Measurements from ENCODE around the gene PCDHB10.
A peak's percentile ranks its signal among the peaks of the same experiment; 100 is the strongest.
"Not testable (repeated sequence)": the region's sequence is repeated elsewhere in the genome, so short reads cannot be mapped to it uniquely, and the experiment has no call there.

Gene PCDHB10

DNA sequence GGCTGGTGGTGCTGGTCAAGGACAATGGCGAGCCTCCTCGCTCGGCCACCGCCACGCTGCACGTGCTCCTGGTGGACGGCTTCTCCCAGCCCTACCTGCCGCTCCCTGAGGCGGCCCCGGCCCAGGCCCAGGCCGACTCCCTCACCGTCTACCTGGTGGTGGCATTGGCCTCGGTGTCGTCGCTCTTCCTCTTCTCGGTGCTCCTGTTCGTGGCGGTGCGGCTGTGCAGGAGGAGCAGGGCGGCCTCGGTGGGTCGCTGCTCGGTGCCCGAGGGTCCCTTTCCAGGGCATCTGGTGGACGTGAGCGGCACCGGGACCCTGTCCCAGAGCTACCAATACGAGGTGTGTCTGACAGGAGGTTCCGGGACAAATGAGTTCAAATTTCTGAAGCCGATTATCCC lies 33.3 kb downstream of the PCDHB10 start:
- not testable (repeated sequence) for H3K27me3 ChIP-seq (replicated peaks; ENCODE audit: insufficient read depth, low read length); H3K79me2 ChIP-seq (ENCODE audit: low read length); H3K36me3 ChIP-seq (replicated peaks; ENCODE audit: insufficient read depth, low read length); H3K4me1 ChIP-seq (ENCODE audit: low read length); H3K9ac ChIP-seq (ENCODE audit: low read length); H3K4me3 ChIP-seq (ENCODE audit: low read length); H3K27ac ChIP-seq (ENCODE audit: low read length); H2AFZ ChIP-seq (ENCODE audit: low read length); H3K9me2 ChIP-seq (replicated peaks; ENCODE audit: insufficient read depth, low read length); H4K20me1 ChIP-seq (ENCODE audit: insufficient read depth, low read length); H3F3A ChIP-seq (ENCODE audit: insufficient read depth, low read length); DNase-seq; H3K4me2 ChIP-seq (ENCODE audit: low read depth, low read length); H3K9me3 ChIP-seq (replicated peaks; ENCODE audit: insufficient read depth, low read length)

DNA sequence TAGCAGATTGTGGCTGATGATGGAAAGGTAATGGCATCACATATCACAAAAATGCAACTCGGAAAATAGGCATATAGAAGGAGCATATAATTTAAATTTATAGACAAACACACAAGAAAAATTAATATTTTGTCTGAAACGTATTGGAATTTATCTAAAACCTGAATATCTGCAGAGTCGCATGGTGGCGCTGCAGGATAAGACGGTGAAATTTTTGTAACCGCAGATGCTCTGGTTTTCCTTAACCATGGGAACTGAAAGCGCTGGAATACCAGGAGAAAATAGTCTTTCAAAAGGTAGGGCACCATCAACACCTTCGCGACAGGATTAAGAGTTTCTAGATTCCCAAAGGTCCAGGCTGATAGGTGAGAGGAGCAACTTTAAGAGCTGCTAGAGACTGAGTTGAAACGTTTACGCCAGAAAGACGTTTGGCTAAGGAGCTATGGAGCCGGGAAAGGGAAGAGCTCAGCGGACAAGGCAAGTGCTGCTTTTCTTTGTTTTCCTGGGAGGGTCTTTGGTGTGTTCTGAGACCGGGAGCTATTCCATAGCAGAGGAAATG lies 42.0 kb downstream of the PCDHB10 start:
- Histone ChIP-seq H3K4me2 (ENCODE audit: low read depth, low read length) (no peak overlapping the region), H3K4me3 (ENCODE audit: low read length) (no peak overlapping the region), H3K27ac (ENCODE audit: low read length) (no peak overlapping the region)

DNA sequence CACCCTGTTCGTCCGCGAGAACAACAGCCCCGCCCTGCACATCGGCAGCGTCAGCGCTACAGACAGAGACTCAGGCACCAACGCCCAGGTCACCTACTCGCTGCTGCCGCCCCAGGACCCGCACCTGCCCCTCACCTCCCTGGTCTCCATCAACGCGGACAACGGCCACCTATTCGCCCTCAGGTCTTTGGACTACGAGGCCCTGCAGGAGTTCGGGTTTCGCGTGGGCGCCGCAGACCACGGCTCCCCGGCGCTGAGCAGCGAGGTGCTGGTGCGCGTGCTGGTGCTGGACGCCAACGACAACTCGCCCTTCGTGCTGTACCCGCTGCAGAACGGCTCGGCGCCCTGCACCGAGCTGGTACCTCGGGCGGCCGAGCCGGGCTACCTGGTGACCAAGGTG lies 43.8 kb downstream of the PCDHB10 start:
- not testable (repeated sequence) for H2AFZ ChIP-seq (ENCODE audit: low read length); H3K9ac ChIP-seq (ENCODE audit: low read length); H3F3A ChIP-seq (ENCODE audit: insufficient read depth, low read length); H3K9me2 ChIP-seq (replicated peaks; ENCODE audit: insufficient read depth, low read length); H3K4me2 ChIP-seq (ENCODE audit: low read depth, low read length); H4K20me1 ChIP-seq (ENCODE audit: insufficient read depth, low read length); H3K9me3 ChIP-seq (replicated peaks; ENCODE audit: insufficient read depth, low read length); H3K27ac ChIP-seq (ENCODE audit: low read length); DNase-seq; H3K4me1 ChIP-seq (ENCODE audit: low read length); H3K79me2 ChIP-seq (ENCODE audit: low read length); H3K36me3 ChIP-seq (replicated peaks; ENCODE audit: insufficient read depth, low read length); H3K4me3 ChIP-seq (ENCODE audit: low read length); H3K27me3 ChIP-seq (replicated peaks; ENCODE audit: insufficient read depth, low read length)

More for the DNA sequence above, 42.0 kb downstream of the PCDHB10 start:
- no peaks in the 10 kb centered on the region for H3K4me1 ChIP-seq (ENCODE audit: low read length)
- no peaks in the 10 kb centered on the region for H3F3A ChIP-seq (ENCODE audit: insufficient read depth, low read length)
- H3K9me3 ChIP-seq (replicated peaks; ENCODE audit: insufficient read depth, low read length) = 0 out of 2 replicates have a peak, but pooled peaks cover 3% of the 10 kb centered on the region
- no peaks in the 10 kb centered on the region for H3K9me2 ChIP-seq (replicated peaks; ENCODE audit: insufficient read depth, low read length)
- no peak overlapping the region for H3K9ac ChIP-seq (ENCODE audit: low read length)
- no peaks in the 10 kb centered on the region for H4K20me1 ChIP-seq (ENCODE audit: insufficient read depth, low read length)
- H3K36me3 ChIP-seq (replicated peaks; ENCODE audit: insufficient read depth, low read length) = no peaks in the 10 kb centered on the region
- no peaks in the 10 kb centered on the region for H3K27me3 ChIP-seq (replicated peaks; ENCODE audit: insufficient read depth, low read length)
- no peak overlapping the region for H2AFZ ChIP-seq (ENCODE audit: low read length)
- no peak for DNase-seq
- TF ChIP-seq EZH2 (optimal IDR thresholded peaks at IDR 0.05; ENCODE audit: low read depth, low read length) (no peak), EZH2phosphoT487 (IDR thresholded peaks at IDR 0.05; ENCODE audit: low read length) (no peak)
- TF ChIP-seq, protein P1, sequence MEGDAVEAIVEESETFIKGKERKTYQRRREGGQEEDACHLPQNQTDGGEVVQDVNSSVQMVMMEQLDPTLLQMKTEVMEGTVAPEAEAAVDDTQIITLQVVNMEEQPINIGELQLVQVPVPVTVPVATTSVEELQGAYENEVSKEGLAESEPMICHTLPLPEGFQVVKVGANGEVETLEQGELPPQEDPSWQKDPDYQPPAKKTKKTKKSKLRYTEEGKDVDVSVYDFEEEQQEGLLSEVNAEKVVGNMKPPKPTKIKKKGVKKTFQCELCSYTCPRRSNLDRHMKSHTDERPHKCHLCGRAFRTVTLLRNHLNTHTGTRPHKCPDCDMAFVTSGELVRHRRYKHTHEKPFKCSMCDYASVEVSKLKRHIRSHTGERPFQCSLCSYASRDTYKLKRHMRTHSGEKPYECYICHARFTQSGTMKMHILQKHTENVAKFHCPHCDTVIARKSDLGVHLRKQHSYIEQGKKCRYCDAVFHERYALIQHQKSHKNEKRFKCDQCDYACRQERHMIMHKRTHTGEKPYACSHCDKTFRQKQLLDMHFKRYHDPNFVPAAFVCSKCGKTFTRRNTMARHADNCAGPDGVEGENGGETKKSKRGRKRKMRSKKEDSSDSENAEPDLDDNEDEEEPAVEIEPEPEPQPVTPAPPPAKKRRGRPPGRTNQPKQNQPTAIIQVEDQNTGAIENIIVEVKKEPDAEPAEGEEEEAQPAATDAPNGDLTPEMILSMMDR (IDR thresholded peaks at IDR 0.05; ENCODE audit: low read length) = peak; percentile 31
- H3K79me2 ChIP-seq (ENCODE audit: low read length) = no peaks in the 10 kb centered on the region

DNA sequence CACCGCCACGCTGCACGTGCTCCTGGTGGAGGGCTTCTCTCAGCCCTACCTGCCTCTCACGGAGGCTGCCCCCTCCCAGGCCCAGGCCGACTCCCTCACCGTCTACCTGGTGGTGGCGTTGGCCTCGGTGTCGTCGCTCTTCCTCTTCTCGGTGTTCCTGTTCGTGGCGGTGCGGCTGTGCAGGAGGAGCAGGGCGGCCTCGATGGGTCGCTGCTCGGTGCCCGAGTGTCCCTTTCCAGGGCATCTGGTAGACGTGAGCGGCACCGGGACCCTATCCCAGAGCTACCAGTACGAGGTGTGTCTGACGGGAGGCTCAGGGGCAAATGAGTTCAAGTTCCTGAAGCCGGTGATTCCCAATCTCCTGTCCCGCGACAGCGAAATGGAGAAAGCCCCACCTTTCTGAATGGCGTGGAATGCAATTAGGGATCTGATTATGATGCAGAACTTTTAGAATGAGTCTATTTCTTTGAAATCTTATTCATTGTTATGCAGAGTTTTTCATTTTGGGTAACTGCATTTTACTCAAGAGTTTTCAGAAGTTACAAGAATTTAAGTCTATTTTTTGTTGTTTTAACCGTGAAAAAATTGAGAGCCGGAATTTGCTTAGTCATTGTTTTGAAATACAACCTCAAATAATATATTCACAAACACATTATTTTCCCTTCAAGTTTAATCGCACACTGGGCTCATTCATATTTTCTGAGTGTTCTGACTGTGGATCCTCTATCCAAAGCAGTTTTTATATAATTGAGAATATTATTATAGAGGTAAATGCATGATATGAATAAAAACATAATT lies 44.6 kb downstream of the PCDHB10 start:
- Histone ChIP-seq H3K9me2 (replicated peaks; ENCODE audit: insufficient read depth, low read length) (no peaks in the 10 kb centered on the region), H3K4me3 (ENCODE audit: low read length) (no peak overlapping the region), H3K27ac (ENCODE audit: low read length) (no peak overlapping the region), H3K79me2 (ENCODE audit: low read length) (no peaks in the 10 kb centered on the region), H3K9me3 (replicated peaks; ENCODE audit: insufficient read depth, low read length) (0 out of 2 replicates have a peak, but pooled peaks cover 3% of the 10 kb centered on the region), H3K4me2 (ENCODE audit: low read depth, low read length) (no peak overlapping the region), H4K20me1 (ENCODE audit: insufficient read depth, low read length) (no peaks in the 10 kb centered on the region), H3K27me3 (replicated peaks; ENCODE audit: insufficient read depth, low read length) (no peaks in the 10 kb centered on the region), H3K4me1 (ENCODE audit: low read length) (no peaks in the 10 kb centered on the region), H3K9ac (ENCODE audit: low read length) (no peak overlapping the region), H2AFZ (ENCODE audit: low read length) (no peak overlapping the region), H3F3A (ENCODE audit: insufficient read depth, low read length) (no peaks in the 10 kb centered on the region), H3K36me3 (replicated peaks; ENCODE audit: insufficient read depth, low read length) (no peaks in the 10 kb centered on the region)
- no peak for DNase-seq
- TF ChIP-seq EZH2 (optimal IDR thresholded peaks at IDR 0.05; ENCODE audit: low read depth, low read length) (no peak), EZH2phosphoT487 (IDR thresholded peaks at IDR 0.05; ENCODE audit: low read length) (no peak)
- TF ChIP-seq, protein P1 (IDR thresholded peaks at IDR 0.05; ENCODE audit: low read length) = no peak
